ENCODE results near the gene DMAC2. TPM values are rescaled to one million over a fixed set of nuclear protein-coding genes. Genes with fewer than 3 reads are reported as not detected.
"Not testable (repeated sequence)": the region's sequence is repeated elsewhere in the genome, so short reads cannot be mapped to it uniquely, and the experiment has no call there.

The DMAC2 gene
- polyA plus RNA-seq, 3 donors: 50.5 to 73.2 (median 59.1) TPM

- no peak for DNase-seq (ENCODE audit: extremely low read depth in 1 of 11, low read depth in 9 of 11, low spot score in 4 of 11)
Measured at GRCh38 chr19:41411100-41411967, 28.4 kb downstream of the DMAC2 start.

GRCh38 chr19:41410336-41411054 lies 29.2 kb downstream of the DMAC2 start:
- no peak for DNase-seq (ENCODE audit: extremely low read depth in 1 of 11, low read depth in 9 of 11, low spot score in 4 of 11)

DNA sequence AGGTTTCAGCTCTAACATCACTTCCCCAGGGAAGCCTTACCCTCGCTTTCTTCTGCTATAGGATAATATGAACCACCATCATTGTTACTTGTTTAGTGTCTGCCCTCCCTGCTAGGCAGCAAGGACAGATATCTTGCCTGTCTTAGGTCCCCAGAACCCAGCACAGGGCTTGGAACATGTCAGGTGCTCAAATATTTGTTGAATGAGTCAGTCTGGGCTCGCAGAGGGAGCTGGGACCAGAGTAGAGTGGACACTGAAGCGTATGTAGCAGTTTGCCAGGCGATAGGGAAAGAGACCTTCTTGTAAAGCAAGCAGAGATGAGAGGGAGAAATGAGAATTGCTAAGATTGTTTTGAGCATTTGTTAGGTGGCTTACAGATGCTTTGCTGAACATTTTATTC lies 30.4 kb downstream of the DMAC2 start:
- no peak for DNase-seq (ENCODE audit: extremely low read depth in 1 of 11, low read depth in 9 of 11, low spot score in 4 of 11)

- DNase-seq (ENCODE audit: extremely low read depth in 1 of 11, low read depth in 9 of 11, low spot score in 4 of 11): not testable (repeated sequence)
Measured at GRCh38 chr19:41408846-41409245, 30.9 kb downstream of the DMAC2 start.

GRCh38 chr19:41408256-41408655 lies 31.5 kb downstream of the DMAC2 start:
- no peak for DNase-seq (ENCODE audit: extremely low read depth in 1 of 11, low read depth in 9 of 11, low spot score in 4 of 11)

DNA sequence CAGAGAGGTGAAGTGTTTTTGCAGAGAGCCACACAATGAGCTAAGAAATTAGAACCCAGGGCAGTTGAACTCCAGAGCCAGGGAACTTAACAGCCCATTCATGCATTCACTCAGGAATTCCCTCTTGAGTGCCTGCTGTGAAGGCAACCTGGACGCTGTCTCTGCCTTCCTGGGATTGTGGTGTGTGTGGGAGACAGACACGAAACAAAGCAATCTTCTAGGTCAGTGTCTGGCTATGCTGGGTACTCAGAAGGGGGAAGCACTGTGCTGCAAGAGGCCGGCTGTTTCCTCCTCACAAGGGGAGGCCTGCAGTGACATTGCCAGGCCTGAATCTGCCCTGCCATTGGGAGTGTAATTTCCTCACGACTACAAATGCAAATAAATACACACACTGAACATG lies 32.4 kb downstream of the DMAC2 start:
- DNase-seq (ENCODE audit: extremely low read depth in 1 of 11, low read depth in 9 of 11, low spot score in 4 of 11): no peak

DNA sequence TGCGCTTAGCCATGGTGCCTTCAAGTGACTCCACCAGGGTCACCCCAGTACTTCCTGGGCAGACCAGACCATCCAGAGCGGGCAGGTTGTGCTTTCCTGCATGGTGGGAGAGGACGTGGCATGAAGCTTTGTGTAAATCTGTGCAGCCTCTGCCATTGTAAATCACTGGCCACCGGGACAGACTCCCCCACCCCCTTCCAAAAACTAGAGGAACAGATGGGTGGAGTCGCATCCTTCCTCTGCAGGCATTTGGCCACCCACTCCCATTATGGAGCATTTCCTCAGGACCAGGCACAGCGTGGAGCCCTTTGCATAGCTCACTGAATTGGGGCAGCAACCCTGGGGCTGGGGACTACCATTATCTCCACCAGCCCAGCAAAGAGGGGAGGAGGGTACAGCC lies 33.9 kb downstream of the DMAC2 start:
- no peak for DNase-seq (ENCODE audit: extremely low read depth in 1 of 11, low read depth in 9 of 11, low spot score in 4 of 11)

GRCh38 chr19:41403181-41403970 lies 36.3 kb downstream of the DMAC2 start:
- no peak for DNase-seq (ENCODE audit: extremely low read depth in 1 of 11, low read depth in 9 of 11, low spot score in 4 of 11)

DNA sequence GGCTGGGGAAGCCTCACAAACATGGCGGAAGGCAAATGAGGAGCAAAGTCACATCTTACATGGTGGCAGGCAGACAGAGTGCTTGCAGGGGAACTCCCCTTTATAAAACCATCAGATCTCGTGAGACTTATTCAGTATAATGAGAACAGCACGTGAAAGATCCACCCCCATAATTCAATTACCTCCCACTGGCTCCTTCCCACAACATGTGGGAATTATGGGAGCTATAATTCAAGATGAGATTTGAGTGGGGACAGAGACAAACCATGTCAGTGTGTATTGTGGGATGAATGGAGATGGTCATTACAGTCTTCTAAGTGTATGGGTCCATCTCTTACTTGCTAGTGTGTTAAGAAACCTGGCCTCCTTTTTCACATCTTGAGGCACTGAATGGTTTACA lies 37.7 kb downstream of the DMAC2 start:
- DNase-seq (ENCODE audit: extremely low read depth in 1 of 11, low read depth in 9 of 11, low spot score in 4 of 11): no peak

GRCh38 chr19:41401483-41401882 lies 38.2 kb downstream of the DMAC2 start:
- no peak for DNase-seq (ENCODE audit: extremely low read depth in 1 of 11, low read depth in 9 of 11, low spot score in 4 of 11)

DNA sequence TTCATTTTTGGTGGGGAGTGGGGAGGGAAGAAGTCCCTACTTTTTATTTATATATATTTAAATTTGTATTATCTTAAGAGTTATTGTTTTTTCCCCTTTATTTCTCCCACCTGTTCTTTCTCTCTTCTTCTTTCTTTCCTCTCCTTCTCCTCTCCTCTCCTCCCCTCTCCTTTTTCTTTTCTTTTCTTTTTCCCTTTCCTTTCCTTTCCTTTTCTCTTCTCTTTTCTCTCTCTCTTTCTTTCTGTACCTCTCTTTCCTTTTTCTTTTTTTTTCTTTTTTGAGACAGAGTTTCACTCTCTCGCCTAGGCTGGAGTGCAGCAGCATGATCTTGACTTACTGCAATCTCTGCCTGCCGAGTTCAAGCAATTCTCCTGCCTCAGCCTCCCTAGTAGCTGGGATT lies 40.2 kb downstream of the DMAC2 start:
- DNase-seq (ENCODE audit: extremely low read depth in 1 of 11, low read depth in 9 of 11, low spot score in 4 of 11): no peak

GRCh38 chr19:41399091-41399490 lies 40.6 kb downstream of the DMAC2 start:
- DNase-seq (ENCODE audit: extremely low read depth in 1 of 11, low read depth in 9 of 11, low spot score in 4 of 11): no peak

DNA sequence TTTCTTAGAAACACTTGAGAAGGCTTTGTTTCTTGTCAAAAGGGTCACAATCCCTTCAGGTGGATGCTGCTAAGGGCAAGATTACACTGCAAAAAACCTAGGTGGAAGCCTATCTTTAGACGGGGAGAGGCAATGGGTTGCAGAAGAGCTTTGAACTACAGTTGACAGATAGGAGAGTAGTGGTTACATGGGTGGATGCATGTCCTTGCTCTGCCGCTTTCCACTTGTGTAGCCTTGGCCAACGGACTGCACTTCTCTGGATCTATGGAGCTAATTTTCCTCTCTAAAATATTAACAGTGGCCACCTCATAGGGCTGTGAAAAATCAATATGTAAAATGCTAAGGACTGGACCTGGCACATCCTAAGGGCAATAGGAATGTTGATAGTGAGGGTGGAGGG lies 41.1 kb downstream of the DMAC2 start:
- no peak for DNase-seq (ENCODE audit: extremely low read depth in 1 of 11, low read depth in 9 of 11, low spot score in 4 of 11)

DNA sequence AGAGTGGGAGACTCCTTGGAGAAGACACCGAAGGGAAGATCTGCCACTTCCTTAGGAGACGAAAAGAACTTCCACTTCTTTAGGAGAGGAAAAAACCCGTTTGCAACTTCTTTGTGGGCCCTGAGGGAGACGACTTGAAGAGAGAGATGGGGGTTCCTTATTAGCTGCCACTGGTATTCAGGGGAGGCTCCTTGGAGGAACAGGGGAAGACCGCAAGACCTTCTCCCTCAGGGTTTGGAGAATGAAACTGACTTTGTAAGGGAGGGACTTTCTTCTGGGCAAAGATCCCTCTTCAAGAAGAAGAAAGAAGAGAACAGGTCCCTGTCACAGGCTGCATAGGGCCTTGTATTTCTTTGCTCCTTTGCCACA lies 41.7 kb downstream of the DMAC2 start:
- DNase-seq (ENCODE audit: extremely low read depth in 1 of 11, low read depth in 9 of 11, low spot score in 4 of 11): no peak

DNA sequence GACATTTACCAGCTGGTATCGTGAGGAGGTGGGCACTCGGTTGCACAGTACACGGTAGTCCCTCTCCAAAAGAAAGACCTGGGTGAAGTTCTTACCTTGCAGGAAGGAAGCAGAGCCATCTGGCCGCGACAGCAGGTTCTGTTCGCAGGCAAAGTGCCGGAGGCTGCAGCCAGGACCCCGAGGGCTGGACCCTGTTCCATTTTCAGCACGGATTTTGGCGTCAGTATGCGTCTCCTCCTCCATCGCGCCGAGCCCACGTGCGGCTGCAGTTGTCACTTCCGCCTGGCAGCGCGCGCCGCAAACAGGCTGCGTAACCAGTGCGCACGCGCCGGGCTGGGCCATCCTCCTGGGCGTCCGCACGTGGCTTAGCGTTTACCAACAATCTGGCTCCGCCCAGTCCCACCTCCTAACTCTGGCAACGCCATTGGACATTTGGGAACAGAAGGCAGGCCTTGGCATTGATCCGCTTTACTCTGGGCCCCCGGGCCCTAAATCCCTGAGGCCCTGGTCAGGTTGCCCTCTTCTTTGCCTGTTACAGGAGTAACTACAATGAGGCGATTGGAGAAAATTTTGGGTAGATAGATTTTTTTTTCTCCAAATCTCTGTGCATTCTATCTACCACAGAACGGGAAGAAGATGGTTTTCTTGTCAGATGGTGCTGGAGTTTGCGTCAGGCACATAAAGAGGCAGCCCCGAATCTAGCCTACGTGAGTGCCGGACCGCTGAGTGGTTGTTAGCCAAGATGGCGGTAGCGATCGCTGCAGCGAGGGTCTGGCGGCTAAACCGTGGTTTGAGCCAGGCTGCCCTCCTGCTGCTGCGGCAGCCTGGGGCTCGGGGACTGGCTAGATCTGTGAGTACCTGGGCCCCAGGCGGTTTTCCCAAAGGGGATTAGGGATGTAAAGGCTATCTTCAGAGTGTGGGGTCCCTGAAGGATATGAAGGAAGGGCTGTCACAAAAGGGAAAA lies 42.3 kb downstream of the DMAC2 start, which contains the start of the genes BCKDHA and EXOSC5:
Gene BCKDHA (plus strand): TSS at position 733 of the 964 bp plus-strand sequence. CDS start 10 bp downstream, at position 743.
Gene EXOSC5 (minus strand): TSS at position 274 of the 964 bp plus-strand sequence. CDS start 31 bp downstream, at position 243.
- DNase-seq (ENCODE audit: extremely low read depth in 1 of 11, low read depth in 9 of 11, low spot score in 4 of 11): peak; percentile 98 to 100 (median 100)

DNA sequence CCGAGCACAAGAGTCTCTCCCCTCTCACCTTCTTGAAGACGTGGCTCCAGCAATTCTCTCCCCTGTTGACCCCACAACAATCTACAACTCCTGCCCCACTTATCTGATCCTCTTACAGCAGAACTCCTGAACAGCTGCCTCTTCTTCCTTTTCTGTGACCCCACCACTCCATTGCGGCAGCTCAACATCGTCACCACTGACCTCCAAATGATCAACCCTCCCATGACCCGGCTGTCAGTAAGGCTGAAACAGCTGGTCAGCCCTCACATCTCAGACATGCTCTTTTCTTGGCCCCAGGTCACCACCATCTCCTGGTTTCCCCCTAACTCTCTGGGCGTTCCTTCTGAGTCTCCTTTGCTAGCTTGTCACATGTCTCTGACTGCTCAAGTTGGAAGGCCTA lies 44.4 kb downstream of the DMAC2 start:
- DNase-seq (ENCODE audit: extremely low read depth in 1 of 11, low read depth in 9 of 11, low spot score in 4 of 11): no peak

DNA sequence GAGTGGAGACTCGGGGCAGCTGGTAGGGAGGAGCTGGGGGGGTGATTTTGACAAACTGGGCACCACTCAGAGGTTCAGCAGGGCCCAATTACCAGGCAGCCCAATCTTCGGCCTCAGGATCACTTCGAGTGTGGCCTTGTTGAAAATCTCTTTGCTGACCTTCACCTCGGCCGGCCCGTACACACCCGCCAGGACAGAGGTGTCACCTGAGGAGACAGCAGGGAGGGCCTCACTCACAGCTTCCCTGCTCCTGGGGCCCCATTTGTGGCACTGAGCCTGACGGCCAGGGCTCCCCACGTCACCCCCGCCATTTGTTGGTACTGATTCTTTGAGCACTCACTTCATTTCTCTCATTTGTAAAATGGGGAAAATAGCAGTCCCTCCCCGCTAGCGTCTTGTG lies 46.9 kb downstream of the DMAC2 start:
- no peak for DNase-seq (ENCODE audit: extremely low read depth in 1 of 11, low read depth in 9 of 11, low spot score in 4 of 11)

- no peak for DNase-seq (ENCODE audit: extremely low read depth in 1 of 11, low read depth in 9 of 11, low spot score in 4 of 11)
Measured at GRCh38 chr19:41391618-41392017, 48.1 kb downstream of the DMAC2 start.
